ENCODE results near the gene TPRG1.
A peak's percentile ranks its signal among the peaks of the same experiment; 100 is the strongest.

- TF ChIP-seq CTCF (optimal IDR thresholded peaks at IDR 0.05 in 1 of 3, IDR thresholded peaks at IDR 0.05 in 1 of 3, conservative IDR thresholded peaks at IDR 0.05 in 1 of 3; ENCODE audit: extremely low read depth in 1 of 3, insufficient read depth in 2 of 3, low read length in 3 of 3) (peak; percentile 73 to 89 (median 84)), EZH2 (IDR thresholded peaks at IDR 0.05; ENCODE audit: low read length) (no peak)
Measured at GRCh38 chr3:189233225-189233858, 61.6 kb downstream of the TPRG1 start.
